Mononuclear cell (primary cell): ENCODE results near the gene PROSER2. TPM values are rescaled to one million over a fixed set of nuclear protein-coding genes. Genes with fewer than 3 reads are reported as not detected.

Experiments
- H3K27me3 ChIP-seq: 2 replicates; pipeline ENCODE4 v1.6.0; 2011; ENCODE audit warnings: low read length, control low read depth; ENCODE audit not compliant: insufficient read depth
- H3K4me1 ChIP-seq: 2 replicates; pipeline ENCODE4 v1.5.1; 2011; ENCODE audit warnings: mild to moderate bottlenecking, low read length, control low read depth; ENCODE audit not compliant: insufficient read depth
- H3K4me3 ChIP-seq: 2 replicates; pipeline ENCODE4 v1.5.1; 2011; ENCODE audit warnings: mild to moderate bottlenecking, low read length, moderate library complexity
- H3K9me3 ChIP-seq: 2 replicates; pipeline ENCODE4 v1.5.1; 2011; ENCODE audit warnings: low read depth, mild to moderate bottlenecking, control low read depth, low read length
- total RNA-seq: library from RNA; depleted of rRNA; stranded (reverse); fragments of >200 nt; gene quantifications from one replicate; pipeline ENCODE4 v1.2.3, GENCODE V29; 2012

The PROSER2 gene
- total RNA-seq, 1 donor = 4.7 TPM

GRCh38 chr10:11796474-11796873 lies 26.7 kb upstream of the PROSER2 start:
- no peaks in the 10 kb centered on the region for H3K4me1 ChIP-seq
- no peaks in the 10 kb centered on the region for H3K27me3 ChIP-seq
- H3K4me3 ChIP-seq = no peak overlapping the region
- H3K9me3 ChIP-seq = no peaks in the 10 kb centered on the region

- Histone ChIP-seq H3K9me3 (no peaks in the 10 kb centered on the region), H3K4me3 (no peak overlapping the region), H3K27me3 (no peaks in the 10 kb centered on the region), H3K4me1 (no peaks in the 10 kb centered on the region)
Observed at GRCh38 chr10:11797281-11797680, 25.9 kb upstream of the PROSER2 start.

GRCh38 chr10:11797847-11798633 lies 25.1 kb upstream of the PROSER2 start:
- Histone ChIP-seq H3K9me3 (no peaks in the 10 kb centered on the region), H3K4me3 (no peak overlapping the region), H3K4me1 (no peaks in the 10 kb centered on the region), H3K27me3 (no peaks in the 10 kb centered on the region)

- Histone ChIP-seq H3K4me1 (no peaks in the 10 kb centered on the region), H3K4me3 (no peak overlapping the region), H3K9me3 (no peaks in the 10 kb centered on the region), H3K27me3 (no peaks in the 10 kb centered on the region)
Observed at GRCh38 chr10:11798845-11799735, 24.1 kb upstream of the PROSER2 start.

- no peaks in the 10 kb centered on the region for H3K4me1 ChIP-seq
- no peaks in the 10 kb centered on the region for H3K9me3 ChIP-seq
- no peak overlapping the region for H3K4me3 ChIP-seq
- H3K27me3 ChIP-seq = no peaks in the 10 kb centered on the region
Observed at GRCh38 chr10:11799736-11800080, 23.4 kb upstream of the PROSER2 start.

- Histone ChIP-seq H3K9me3 (no peaks in the 10 kb centered on the region), H3K4me3 (no peak overlapping the region), H3K4me1 (no peaks in the 10 kb centered on the region), H3K27me3 (no peaks in the 10 kb centered on the region)
Observed at GRCh38 chr10:11804336-11804735, 18.8 kb upstream of the PROSER2 start.

- no peak overlapping the region for H3K4me3 ChIP-seq
- no peaks in the 10 kb centered on the region for H3K4me1 ChIP-seq
- H3K27me3 ChIP-seq = no peaks in the 10 kb centered on the region
- H3K9me3 ChIP-seq = no peaks in the 10 kb centered on the region
Observed at GRCh38 chr10:11805792-11806191, 17.4 kb upstream of the PROSER2 start.

GRCh38 chr10:11806706-11807105 lies 16.4 kb upstream of the PROSER2 start:
- H3K9me3 ChIP-seq = no peaks in the 10 kb centered on the region
- H3K27me3 ChIP-seq = no peaks in the 10 kb centered on the region
- no peaks in the 10 kb centered on the region for H3K4me1 ChIP-seq
- no peak overlapping the region for H3K4me3 ChIP-seq

GRCh38 chr10:11808808-11809207 lies 14.3 kb upstream of the PROSER2 start:
- Histone ChIP-seq H3K27me3 (no peaks in the 10 kb centered on the region), H3K9me3 (no peaks in the 10 kb centered on the region), H3K4me3 (no peak overlapping the region), H3K4me1 (peaks cover under 1% of the 10 kb centered on the region)

GRCh38 chr10:11810313-11810766 lies 12.8 kb upstream of the PROSER2 start:
- H3K4me3 ChIP-seq = no peak overlapping the region
- peaks cover 10% of the 10 kb centered on the region for H3K4me1 ChIP-seq
- H3K27me3 ChIP-seq = no peaks in the 10 kb centered on the region
- H3K9me3 ChIP-seq = no peaks in the 10 kb centered on the region

GRCh38 chr10:11810973-11811372 lies 12.2 kb upstream of the PROSER2 start:
- no peaks in the 10 kb centered on the region for H3K9me3 ChIP-seq
- no peak overlapping the region for H3K4me3 ChIP-seq
- no peaks in the 10 kb centered on the region for H3K27me3 ChIP-seq
- peaks cover 10% of the 10 kb centered on the region for H3K4me1 ChIP-seq

GRCh38 chr10:11813177-11813576 lies 10.0 kb upstream of the PROSER2 start:
- peaks cover 10% of the 10 kb centered on the region for H3K4me1 ChIP-seq
- no peaks in the 10 kb centered on the region for H3K27me3 ChIP-seq
- H3K9me3 ChIP-seq = no peaks in the 10 kb centered on the region
- no peak overlapping the region for H3K4me3 ChIP-seq

- H3K9me3 ChIP-seq = no peaks in the 10 kb centered on the region
- H3K4me1 ChIP-seq = peaks cover 10% of the 10 kb centered on the region
- H3K27me3 ChIP-seq = no peaks in the 10 kb centered on the region
- no peak overlapping the region for H3K4me3 ChIP-seq
Observed at GRCh38 chr10:11813855-11814567, 9.1 kb upstream of the PROSER2 start.

- peaks cover 20% of the 10 kb centered on the region for H3K4me1 ChIP-seq
- peaks cover 10% of the 10 kb centered on the region for H3K27me3 ChIP-seq
- H3K4me3 ChIP-seq = no peak overlapping the region
- no peaks in the 10 kb centered on the region for H3K9me3 ChIP-seq
Observed at GRCh38 chr10:11819027-11819426, 4.1 kb upstream of the PROSER2 start.
